Activated T-cell treated with anti-CD3 and anti-CD28 coated beads, Interleukin-2, amount 50 U/mL, for 24 hours (primary cell): ENCODE results near the gene VPS37D.
A peak's percentile ranks its signal among the peaks of the same experiment; 100 is the strongest.
"Not testable (repeated sequence)": the region's sequence is repeated elsewhere in the genome, so short reads cannot be mapped to it uniquely, and the experiment has no call there.

Experiments used
- DNase-seq: peaks from one replicate; pipeline ENCODE4 v3.0.0-alpha.2; 2020
- H3K27ac Mint-ChIP-seq: 2 replicates; pipeline ENCODE4 v1.8.0; 2020; ENCODE audit warnings: mild to moderate bottlenecking, mixed read lengths
- H3K27me3 Mint-ChIP-seq: 2 replicates; pipeline ENCODE4 v1.8.0; 2020; ENCODE audit warnings: mixed read lengths
- H3K36me3 Mint-ChIP-seq: 2 replicates; pipeline ENCODE4 v1.8.0; 2020; ENCODE audit warnings: low read depth, mixed read lengths
- H3K4me1 Mint-ChIP-seq: 2 replicates; pipeline ENCODE4 v1.8.0; 2020; ENCODE audit warnings: low read depth, mixed read lengths
- H3K4me3 Mint-ChIP-seq: 2 replicates; pipeline ENCODE4 v1.8.0; 2020; ENCODE audit warnings: mild to moderate bottlenecking, moderate library complexity, mixed read lengths
- H3K9me3 Mint-ChIP-seq: 2 replicates; pipeline ENCODE4 v1.8.0; 2020; ENCODE audit warnings: mixed read lengths

The VPS37D gene

DNA sequence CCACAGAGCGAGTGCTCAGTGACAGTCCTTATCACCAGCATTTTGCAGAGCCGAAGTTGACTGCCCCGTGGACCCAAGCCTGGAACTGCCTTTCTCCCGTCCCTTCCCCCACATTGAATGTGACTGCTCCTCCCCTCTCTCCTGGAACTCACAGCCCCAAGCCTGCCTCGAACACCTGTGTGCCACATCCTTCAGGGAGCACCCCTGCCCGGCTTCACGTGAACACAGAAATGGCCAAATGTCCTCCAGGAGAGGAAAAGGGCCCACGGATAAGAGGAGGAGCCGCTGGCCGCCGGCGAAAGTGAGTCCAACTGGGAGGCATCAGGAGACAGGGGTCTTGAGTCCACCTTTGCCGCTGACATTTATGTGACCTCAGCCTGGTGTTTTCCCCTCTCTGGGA, 35.6 kb downstream of the VPS37D start:
- no peak overlapping the region for H3K27ac Mint-ChIP-seq
- DNase-seq, result no peak
- H3K9me3 Mint-ChIP-seq, result no peaks in the 10 kb centered on the region
- no peaks in the 10 kb centered on the region for H3K27me3 Mint-ChIP-seq
- H3K4me1 Mint-ChIP-seq, result peaks cover 16% of the 10 kb centered on the region
- H3K36me3 Mint-ChIP-seq, result peaks cover 67% of the 10 kb centered on the region
- H3K4me3 Mint-ChIP-seq, result no peak overlapping the region

DNA sequence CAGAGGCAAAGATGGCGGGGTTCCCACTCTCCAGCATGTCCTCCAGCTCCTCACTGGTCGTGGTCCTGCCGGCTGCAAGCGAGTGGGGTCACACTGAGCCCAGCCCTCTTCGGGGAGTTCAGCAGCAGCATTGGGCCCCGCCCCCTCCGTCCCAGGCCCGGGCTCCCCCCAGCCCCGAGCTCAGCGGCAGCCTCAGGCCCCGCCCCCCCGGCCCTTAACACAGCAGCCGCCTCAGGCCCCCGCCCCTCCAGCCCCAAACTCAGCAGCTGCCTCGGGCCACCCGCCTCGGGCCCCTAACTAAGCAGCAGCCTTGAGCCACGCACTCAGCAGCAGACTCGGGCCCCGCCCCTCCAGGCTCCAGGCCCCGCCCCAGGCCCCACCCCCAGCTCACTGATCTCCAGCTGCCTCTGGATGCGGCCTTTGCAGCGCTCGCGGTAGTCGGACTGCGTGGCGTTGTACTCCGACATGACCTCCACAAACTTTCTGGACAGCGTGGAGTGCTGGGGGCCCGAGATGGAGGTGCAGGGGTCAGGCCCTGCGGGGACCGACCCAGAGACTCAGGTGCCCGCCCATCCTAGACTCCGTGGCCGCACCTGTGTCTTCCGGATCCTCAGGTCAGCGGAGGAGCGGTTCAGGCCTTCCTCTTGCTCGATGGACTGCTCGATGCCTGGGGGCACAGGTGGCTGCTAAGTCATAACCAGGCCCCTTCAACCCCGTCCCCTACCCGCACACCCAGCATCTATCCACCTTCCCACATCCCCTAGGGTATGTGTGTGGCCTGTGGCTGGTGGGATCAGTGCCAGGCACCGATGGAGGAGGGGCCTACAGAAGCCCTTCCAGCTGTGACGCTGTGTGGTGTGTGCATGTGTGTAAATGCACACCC, 36.4 kb downstream of the VPS37D start:
- DNase-seq, result peak; percentile 62
- H3K9me3 Mint-ChIP-seq, result no peaks in the 10 kb centered on the region
- H3K27ac Mint-ChIP-seq, result no peak overlapping the region
- H3K27me3 Mint-ChIP-seq, result no peaks in the 10 kb centered on the region
- no peak overlapping the region for H3K4me3 Mint-ChIP-seq
- H3K4me1 Mint-ChIP-seq, result peaks cover 16% of the 10 kb centered on the region
- H3K36me3 Mint-ChIP-seq, result peaks cover 62% of the 10 kb centered on the region

DNA sequence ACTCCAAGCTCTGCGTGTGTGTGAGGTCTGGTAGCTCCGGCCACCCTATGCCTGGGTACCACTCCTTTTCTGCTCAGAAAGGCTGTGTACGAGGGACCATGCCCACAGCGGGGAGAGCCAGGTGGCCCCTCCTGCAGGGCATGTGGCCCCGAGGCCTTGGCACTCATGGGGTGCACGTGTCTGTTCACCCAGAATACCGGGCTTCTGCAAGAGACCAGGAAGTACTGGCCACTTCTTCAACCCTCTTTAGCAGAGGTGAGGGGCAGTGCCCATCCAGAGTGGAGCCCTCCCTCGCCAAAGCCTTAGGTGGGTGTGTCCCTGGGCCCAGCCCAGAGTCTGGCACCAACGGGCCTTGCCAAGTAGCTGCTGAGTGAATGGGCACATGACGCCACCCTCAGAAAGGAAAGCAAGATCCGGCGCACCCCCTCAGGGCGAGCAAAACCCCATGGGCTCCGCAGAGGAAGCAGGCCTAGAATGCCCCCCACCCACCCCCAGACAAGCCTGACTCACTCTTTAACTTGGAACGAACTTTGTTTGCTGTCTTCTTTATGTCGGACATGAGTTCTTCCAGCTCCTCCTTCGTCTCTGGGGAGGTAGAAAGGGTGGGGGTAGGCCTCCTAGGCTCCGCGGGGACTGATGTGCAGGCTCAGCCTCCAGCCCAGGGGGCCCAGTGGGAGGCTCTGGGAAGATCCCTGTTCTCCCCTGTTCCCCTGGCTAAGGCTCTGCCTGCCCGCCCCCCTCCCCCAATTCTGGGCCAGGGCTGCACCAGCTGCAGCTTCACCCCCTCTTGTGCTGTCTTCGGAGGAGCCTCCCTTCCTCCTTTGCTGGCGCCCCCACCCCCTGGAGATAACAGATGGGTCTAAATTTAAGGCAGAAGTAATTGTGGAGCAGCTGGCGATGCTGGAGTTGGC, 37.3 kb downstream of the VPS37D start:
- no peak overlapping the region for H3K4me3 Mint-ChIP-seq
- no peak for DNase-seq
- H3K36me3 Mint-ChIP-seq, result peaks cover 54% of the 10 kb centered on the region

DNA sequence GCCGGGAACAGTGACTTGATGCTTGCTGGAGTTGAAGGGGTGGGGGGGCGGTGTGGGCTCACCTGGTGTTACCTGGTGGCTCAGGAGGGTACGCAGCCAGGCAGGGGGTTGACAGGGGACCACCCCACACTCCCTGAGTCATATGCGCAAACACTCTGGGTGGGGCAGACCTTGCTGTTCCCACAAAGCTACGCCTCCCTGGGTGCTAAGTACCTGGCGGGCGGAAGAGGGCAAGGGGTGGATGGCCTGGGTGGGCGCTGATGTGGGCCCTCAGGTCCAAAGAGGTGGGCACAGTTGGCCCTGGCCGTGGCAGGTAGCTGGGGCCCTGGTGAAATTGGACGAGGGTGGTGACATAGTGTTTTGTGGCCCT, 37.9 kb downstream of the VPS37D start:
- Mint-ChIP-seq H3K4me1 (peaks cover 16% of the 10 kb centered on the region), H3K4me3 (no peak overlapping the region), H3K9me3 (no peaks in the 10 kb centered on the region), H3K27me3 (no peaks in the 10 kb centered on the region), H3K36me3 (peaks cover 49% of the 10 kb centered on the region), H3K27ac (no peak overlapping the region)
- DNase-seq, result no peak

More for the DNA sequence above, 37.3 kb downstream of the VPS37D start:
- H3K27ac Mint-ChIP-seq, result no peak overlapping the region
- no peaks in the 10 kb centered on the region for H3K9me3 Mint-ChIP-seq
- H3K27me3 Mint-ChIP-seq, result no peaks in the 10 kb centered on the region
- peaks cover 16% of the 10 kb centered on the region for H3K4me1 Mint-ChIP-seq

DNA sequence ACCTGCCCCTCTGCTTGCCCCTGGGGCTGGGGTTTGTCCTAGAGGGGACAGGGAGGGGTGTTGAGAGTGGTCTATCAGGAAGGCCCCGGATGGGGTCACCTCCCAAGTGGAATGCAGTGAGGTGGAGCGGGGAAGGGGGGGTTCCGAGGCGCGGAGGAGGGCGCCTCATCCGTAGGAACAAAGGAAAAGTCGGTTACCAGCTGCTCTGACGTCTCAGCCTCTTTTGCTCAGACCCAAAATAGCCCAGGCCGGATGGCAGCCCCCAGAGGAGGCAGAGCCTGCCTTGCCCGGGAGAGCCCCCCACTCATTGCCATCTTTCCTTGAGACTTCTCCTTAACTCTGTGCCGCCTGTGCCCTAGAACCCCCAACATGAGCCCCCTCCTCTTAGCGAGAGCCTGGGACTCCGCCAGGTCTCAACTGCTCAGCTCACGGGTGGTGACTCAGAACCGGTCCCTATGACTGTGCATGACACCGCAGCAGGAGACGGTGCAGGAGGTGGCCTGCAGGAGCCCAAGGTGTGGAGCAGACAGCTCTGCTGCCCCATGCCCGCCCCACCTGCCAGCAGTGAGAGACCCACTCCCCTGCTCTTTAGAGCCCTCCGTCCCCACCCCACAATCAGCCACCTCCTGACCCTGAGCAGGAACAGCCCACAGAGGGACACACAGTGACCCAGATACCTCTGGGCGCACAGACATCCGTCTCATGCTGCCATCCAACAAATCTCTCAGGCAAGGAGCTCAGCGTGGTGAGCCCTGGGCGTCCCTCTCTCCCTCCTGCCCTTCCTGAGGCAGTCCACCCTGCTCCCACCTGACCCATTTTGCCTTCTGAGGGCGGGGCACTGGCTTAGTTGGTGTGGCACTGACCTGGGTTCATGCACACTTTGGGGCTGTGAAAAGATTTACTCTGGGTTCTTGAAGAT, 38.8 kb downstream of the VPS37D start:
- DNase-seq, result peak; percentile 61
- Mint-ChIP-seq H3K4me1 (peaks cover 16% of the 10 kb centered on the region), H3K36me3 (peaks cover 44% of the 10 kb centered on the region), H3K27ac (peak overlapping the region; percentile 55), H3K27me3 (no peaks in the 10 kb centered on the region), H3K4me3 (no peak overlapping the region), H3K9me3 (no peaks in the 10 kb centered on the region)

DNA sequence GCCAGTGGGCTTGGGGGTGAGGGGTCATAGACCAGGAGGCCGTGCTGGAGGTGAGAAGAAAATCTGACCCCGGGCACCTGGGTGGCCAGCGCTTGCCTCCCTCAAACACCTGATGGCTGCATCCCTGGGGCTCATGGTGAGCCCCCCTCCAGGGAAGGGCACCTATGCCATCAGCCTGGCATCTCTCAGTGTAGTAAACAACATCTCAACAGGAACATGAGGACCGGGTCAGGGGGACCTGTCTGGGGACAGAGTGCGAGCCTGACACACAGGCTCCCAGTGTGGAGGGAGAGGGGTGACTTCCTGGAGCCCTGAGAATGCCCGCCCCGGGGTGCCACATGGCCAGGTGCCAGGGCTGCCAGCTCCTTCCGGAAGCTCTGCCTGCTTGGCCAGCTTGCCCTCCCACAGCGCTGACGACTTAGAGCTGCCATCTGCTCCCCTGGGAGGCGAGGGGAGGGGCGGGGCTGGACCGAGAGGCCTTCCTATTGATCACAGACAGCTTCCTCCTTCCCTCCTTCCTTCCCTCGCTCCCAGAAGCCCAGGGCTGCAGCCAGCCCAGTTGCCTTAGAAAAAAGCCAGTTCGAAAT, 39.5 kb downstream of the VPS37D start:
- peaks cover 16% of the 10 kb centered on the region for H3K4me1 Mint-ChIP-seq
- no peaks in the 10 kb centered on the region for H3K9me3 Mint-ChIP-seq
- H3K36me3 Mint-ChIP-seq, result peaks cover 36% of the 10 kb centered on the region
- H3K27ac Mint-ChIP-seq, result no peak overlapping the region
- H3K4me3 Mint-ChIP-seq, result no peak overlapping the region
- no peaks in the 10 kb centered on the region for H3K27me3 Mint-ChIP-seq
- DNase-seq, result no peak

DNA sequence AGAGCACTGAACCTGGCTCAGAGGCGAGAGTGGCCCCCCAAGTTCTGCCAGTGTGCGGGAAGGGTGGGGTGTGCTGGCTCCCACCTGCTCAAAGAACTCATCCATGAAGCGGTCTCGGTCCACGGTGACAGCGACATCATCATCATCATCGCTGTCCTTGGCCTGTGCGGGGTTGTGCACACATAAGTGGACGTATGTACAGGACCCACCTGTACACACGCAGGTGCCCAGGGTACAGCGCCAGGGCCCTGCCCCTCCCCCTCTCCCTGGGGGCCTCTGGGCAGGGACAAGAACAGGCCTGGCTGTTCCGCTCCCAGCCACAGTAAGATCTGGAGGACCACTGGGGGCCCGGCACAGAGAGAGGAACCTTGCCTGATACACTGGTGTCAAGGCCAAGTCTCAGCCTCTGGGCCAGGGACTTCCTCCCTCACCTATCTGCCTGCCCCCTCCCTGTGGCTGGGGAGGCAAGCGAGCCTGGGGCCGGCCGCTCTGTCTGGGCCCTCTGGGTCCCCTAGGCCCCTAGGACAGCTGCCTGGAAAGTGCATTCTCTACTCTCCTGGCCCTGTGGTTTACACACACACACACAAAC, 41.4 kb downstream of the VPS37D start:
- Mint-ChIP-seq H3K27me3 (no peaks in the 10 kb centered on the region), H3K4me1 (peaks cover 18% of the 10 kb centered on the region), H3K27ac (no peak overlapping the region), H3K9me3 (no peaks in the 10 kb centered on the region), H3K36me3 (peaks cover 32% of the 10 kb centered on the region), H3K4me3 (no peak overlapping the region)
- DNase-seq, result no peak

DNA sequence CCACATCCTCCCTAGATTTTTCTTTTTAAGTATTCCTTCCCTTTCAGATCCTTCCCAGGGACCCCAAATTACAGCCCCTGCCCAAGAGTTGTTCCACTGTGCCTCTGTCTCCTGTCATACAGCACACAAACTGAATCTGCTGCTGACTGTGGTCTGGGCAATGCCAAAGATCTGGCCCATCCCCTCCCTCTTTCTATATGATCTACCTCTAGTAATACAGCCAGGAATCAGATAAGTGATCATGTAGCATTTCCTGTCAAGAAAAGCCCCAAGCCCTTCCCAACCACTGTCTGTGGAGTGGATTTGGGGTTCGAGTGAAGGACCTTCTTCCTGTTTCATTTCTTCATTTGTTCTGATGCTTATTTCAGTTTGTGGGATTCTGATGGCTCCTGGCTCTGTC, 45.1 kb downstream of the VPS37D start:
- Mint-ChIP-seq H3K4me3 (no peak overlapping the region), H3K27ac (no peak overlapping the region)

DNA sequence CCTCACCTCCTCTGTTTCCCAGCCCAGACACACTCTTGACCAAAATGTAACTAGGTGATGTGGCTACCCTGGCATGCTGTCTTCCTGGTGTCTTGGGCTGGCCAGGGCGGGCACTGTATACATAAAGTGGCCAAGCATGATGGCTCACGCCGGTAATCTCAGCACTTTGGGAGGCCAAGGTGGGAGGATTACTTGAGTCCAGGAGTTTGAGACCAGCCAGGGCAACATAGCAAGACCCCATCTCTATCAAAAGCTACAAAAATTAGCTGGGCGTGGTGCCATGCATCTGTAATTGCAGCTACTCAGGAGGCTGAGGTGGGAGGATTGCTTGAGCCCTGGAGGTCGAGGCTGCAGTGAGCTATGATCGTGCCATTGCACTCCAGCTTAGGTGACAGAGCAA, 45.7 kb downstream of the VPS37D start:
- H3K9me3 Mint-ChIP-seq, DNase-seq, H3K4me3 Mint-ChIP-seq, H3K27ac Mint-ChIP-seq, H3K27me3 Mint-ChIP-seq: not testable (repeated sequence)
- Mint-ChIP-seq H3K4me1 (peaks cover 35% of the 10 kb centered on the region), H3K36me3 (peaks cover 23% of the 10 kb centered on the region)

More for the DNA sequence above, 45.1 kb downstream of the VPS37D start:
- DNase-seq, result no peak
- Mint-ChIP-seq H3K4me1 (peaks cover 30% of the 10 kb centered on the region), H3K9me3 (no peaks in the 10 kb centered on the region), H3K36me3 (peaks cover 23% of the 10 kb centered on the region), H3K27me3 (no peaks in the 10 kb centered on the region)

DNA sequence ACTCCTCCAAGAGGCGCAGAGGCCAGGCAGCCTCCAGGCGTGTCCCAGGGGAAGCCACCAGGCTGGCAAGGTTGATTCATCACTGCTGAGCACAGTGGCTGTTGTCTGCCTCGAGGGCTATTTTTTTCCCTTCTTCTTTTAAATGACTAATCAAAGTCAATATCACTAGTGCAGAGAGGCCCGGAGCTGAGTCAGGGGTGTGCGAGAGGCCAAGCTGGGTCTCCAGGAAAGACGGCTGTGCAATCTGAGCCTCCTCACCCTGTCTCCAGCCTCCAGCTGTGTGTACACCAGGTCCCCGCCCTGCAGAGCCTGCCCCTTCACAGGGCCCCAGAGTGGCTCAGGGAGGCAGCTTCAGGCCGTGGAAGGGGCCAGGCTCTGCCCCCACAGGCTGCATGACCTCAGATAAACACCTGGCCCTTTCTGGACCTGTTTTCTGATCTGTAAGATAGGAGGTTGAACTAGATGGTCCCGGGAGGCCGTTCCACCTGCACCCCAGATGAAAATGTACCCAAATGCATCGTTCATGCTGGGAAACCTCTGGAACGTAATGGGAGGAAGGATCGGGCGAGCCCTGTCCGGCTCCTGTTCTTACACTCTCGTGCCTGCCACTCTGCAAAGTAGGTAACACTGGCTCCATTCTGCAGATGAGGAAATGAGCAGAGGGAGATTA, 48.2 kb downstream of the VPS37D start:
- peak overlapping the region; percentile 43 for H3K4me3 Mint-ChIP-seq
- no peaks in the 10 kb centered on the region for H3K9me3 Mint-ChIP-seq
- peak overlapping the region; percentile 47 for H3K27ac Mint-ChIP-seq
- peaks cover 5% of the 10 kb centered on the region for H3K27me3 Mint-ChIP-seq
- peaks cover 39% of the 10 kb centered on the region for H3K4me1 Mint-ChIP-seq
- peaks cover 20% of the 10 kb centered on the region for H3K36me3 Mint-ChIP-seq
- DNase-seq, result peak; percentile 67

DNA sequence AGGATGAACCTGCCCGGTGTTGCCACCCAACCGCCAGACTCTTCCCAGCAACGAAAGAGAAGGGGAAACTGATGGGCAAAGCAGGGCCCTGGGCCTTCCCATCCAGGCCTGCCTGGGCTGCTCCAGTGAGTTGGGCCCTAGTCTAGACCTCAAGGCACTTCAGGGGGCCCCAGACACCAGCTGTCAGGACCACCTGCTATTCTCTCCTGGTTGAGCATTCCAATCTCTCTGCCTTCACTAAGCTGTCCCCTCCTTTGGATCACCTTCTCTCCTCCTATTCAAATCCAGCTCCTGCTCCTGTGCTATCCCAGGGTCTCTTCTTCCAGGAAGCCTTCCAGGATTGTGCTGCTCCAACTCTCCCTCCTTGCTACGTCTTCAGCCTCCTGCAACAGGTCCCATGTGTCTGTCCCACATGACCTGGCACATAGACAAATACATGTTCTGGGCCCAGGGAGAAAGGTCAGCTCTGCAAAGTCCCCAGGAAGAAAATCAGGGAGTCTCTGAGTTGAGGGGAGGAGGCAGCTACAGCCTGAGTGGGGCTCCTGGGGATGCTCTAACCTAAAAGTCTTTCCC, 48.8 kb downstream of the VPS37D start:
- peaks cover 20% of the 10 kb centered on the region for H3K36me3 Mint-ChIP-seq
- peak overlapping the region; percentile 43 for H3K4me3 Mint-ChIP-seq
- no peaks in the 10 kb centered on the region for H3K9me3 Mint-ChIP-seq
- H3K27ac Mint-ChIP-seq, result no peak overlapping the region
- peaks cover 39% of the 10 kb centered on the region for H3K4me1 Mint-ChIP-seq
- H3K27me3 Mint-ChIP-seq, result peaks cover 5% of the 10 kb centered on the region
- no peak for DNase-seq

DNA sequence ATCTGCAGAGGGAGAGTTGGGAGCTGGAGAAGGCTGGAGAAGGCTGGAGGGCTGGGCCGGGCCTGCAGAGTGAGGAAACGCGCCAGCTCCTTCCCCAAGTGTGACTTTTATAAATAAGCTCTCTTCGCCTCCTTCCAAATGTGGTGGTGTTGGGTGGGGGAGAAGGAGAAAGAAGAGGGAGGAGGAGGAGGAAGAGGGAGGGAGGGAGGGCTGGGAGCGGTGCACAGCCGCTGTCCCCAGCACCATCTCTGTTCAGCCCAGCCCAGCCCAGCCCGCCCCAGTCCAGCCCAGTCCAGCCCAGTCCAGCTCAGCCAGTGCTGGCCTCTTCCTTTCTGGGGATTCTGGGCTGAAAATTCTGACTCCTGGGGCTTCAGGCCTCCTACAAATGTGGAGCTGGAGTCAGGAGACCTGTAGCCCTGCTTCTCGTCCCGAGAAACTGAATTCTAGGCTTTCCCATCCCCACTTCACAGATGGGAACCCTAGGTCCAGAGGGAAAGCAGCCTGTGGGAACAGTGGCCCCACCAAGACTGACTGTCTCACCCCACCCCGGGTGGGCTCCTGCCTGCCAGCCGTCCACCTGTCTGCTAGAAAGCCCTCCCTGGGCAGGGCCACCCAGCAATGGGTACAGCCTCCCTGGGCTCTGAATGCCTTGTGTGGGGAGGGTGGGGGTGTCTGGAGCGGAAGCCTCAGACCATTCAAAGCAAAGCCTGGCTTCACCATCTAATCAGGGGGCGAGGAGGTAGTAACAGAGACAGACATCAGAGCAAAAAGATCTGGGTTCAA, 49.6 kb downstream of the VPS37D start:
- Mint-ChIP-seq H3K4me1 (peaks cover 39% of the 10 kb centered on the region), H3K4me3 (peak overlapping the region; percentile 81), H3K9me3 (no peaks in the 10 kb centered on the region), H3K27ac (peak overlapping the region; percentile 89), H3K27me3 (peaks cover 9% of the 10 kb centered on the region), H3K36me3 (peaks cover 20% of the 10 kb centered on the region)
- no peak for DNase-seq
